HCT116 (cell line): Measurements from ENCODE around the gene STAM. TPM values are rescaled to one million over a fixed set of nuclear protein-coding genes. Genes with fewer than 3 reads are reported as not detected.

ENCODE experiments used
- ATAC-seq: fragments of 200-7000 bp; cut with Tn5 transposase; 2 replicates; pipeline ENCODE4 v1.9.1; 2020; ENCODE audit warnings: mild to moderate bottlenecking, moderate library complexity
- BruUV-seq: library from RNA; stranded (reverse); fragments of 400-500 nt; replicated peaks from 2 replicates; lab custom pipeline; 2021; lab: Mats Ljungman, UMichigan
- CTCF ChIA-PET: fragments of 300-600 bp; sonication (Branson Sonifier 250); formaldehyde crosslinking; loops from one replicate; lab custom pipeline; 2021; ENCODE audit warnings: antibody characterized with exemption; lab: Charles Lee
- POLR2A ChIA-PET: fragments of 300-600, 350-600 bp; sonication (Branson Sonifier 250); formaldehyde crosslinking; loops from one replicate; lab custom pipeline; 2021; ENCODE audit warnings: antibody characterized with exemption; lab: Charles Lee
- RAD21 ChIA-PET, 2 experiments: fragments of 300-600 bp; sonication (Branson Sonifier 250); formaldehyde crosslinking; loops; one replicate each; lab custom pipeline; 2023; ENCODE audit warnings: low total read pairs in 2 of 2; ENCODE audit not compliant: uncharacterized antibody in 2 of 2, unreplicated experiment in 2 of 2, low non-redundant PET in 1 of 2; lab: Charles Lee
- DNase-seq: peaks from one replicate; pipeline ENCODE4 v3.0.0-alpha.2; 2010; ENCODE audit warnings: low read depth, low spot score
- H2AFZ ChIP-seq: fragments of 200-600 bp; shearing (Covaris generic), sonication (generic); 2 replicates; pipeline ENCODE4 v1.6.1; 2017; ENCODE audit warnings: low read depth, mixed run types, mixed read lengths, antibody characterized with exemption, low read length; ENCODE audit not compliant: poor library complexity, severe bottlenecking
- H3K27ac ChIP-seq: 2 replicates; pipeline ENCODE4 v1.5.1; 2012; ENCODE audit warnings: low read depth, low read length
- H3K27me3 ChIP-seq: fragments of 200-600 bp; sonication (generic); 2 replicates; pipeline ENCODE4 v1.6.1; 2016; ENCODE audit warnings: mixed run types, low read length, mixed read lengths; ENCODE audit not compliant: insufficient read depth
- H3K36me3 ChIP-seq, 2 experiments: fragments of 200-500 bp in 1 of 2; fragments of 200-600 bp in 1 of 2; sonication (Bioruptor generic) in 1 of 2; sonication (generic) in 1 of 2; 2 replicates each; pipeline versions ENCODE4 v1.5.1 to v1.6.1; 2014 to 2016; ENCODE audit warnings: low read length in 2 of 2, inconsistent platforms in 1 of 2, mixed read lengths in 1 of 2, mixed run types in 1 of 2; ENCODE audit not compliant: insufficient read depth in 2 of 2, control insufficient read depth in 1 of 2
- H3K4me1 ChIP-seq, 2 experiments: fragments of 200-600 bp in 1 of 2; sonication (generic) in 1 of 2; 2 replicates each; pipeline versions ENCODE4 v1.5.1 to v1.6.1; 2012 to 2017; ENCODE audit warnings: low read length in 2 of 2, inconsistent platforms in 1 of 2, mild to moderate bottlenecking in 1 of 2, mixed read lengths in 1 of 2, mixed run types in 1 of 2, moderate library complexity in 1 of 2; ENCODE audit not compliant: insufficient read depth in 2 of 2, control insufficient read depth in 1 of 2
- H3K4me2 ChIP-seq: fragments of 200-600 bp; sonication (generic); 2 replicates; pipeline ENCODE4 v1.6.1; 2017; ENCODE audit warnings: mixed run types, low read length, mixed read lengths
- H3K4me3 ChIP-seq, 2 experiments: fragments of 200-600 bp in 1 of 2; sonication (generic) in 1 of 2; replicated peaks in 1 of 2; 2 replicates each; pipeline ENCODE4 v1.5.1; 2011 to 2016; ENCODE audit warnings: low read length in 2 of 2, control low read depth in 1 of 2, low read depth in 1 of 2, mild to moderate bottlenecking in 1 of 2, mixed read lengths in 1 of 2, mixed run types in 1 of 2
- H3K79me2 ChIP-seq: fragments of 200-600 bp; sonication (generic); 2 replicates; pipeline ENCODE4 v1.6.1; 2017; ENCODE audit warnings: mild to moderate bottlenecking, mixed run types, low read length, moderate library complexity, mixed read lengths; ENCODE audit not compliant: insufficient read depth
- H3K9ac ChIP-seq: fragments of 200-600 bp; sonication (generic); 2 replicates; pipeline ENCODE4 v1.6.1; 2016; ENCODE audit warnings: low read length, mixed read lengths
- H3K9me2 ChIP-seq: fragments of 200-600 bp; sonication (generic), shearing (Covaris generic); 2 replicates; pipeline ENCODE4 v1.6.1; 2017; ENCODE audit warnings: mixed run types, mild to moderate bottlenecking, moderate library complexity; ENCODE audit not compliant: insufficient read depth
- H3K9me3 ChIP-seq, 2 experiments: fragments of 200-500 bp in 1 of 2; fragments of 200-600 bp in 1 of 2; sonication (Bioruptor generic) in 1 of 2; sonication (generic) in 1 of 2; 2 replicates each; pipeline ENCODE4 v1.6.1; 2014 to 2017; ENCODE audit warnings: low read length in 2 of 2, mixed read lengths in 2 of 2, inconsistent platforms in 1 of 2, low read depth in 1 of 2, mild to moderate bottlenecking in 1 of 2, mixed run types in 1 of 2, moderate library complexity in 1 of 2; ENCODE audit not compliant: control insufficient read depth in 1 of 2, insufficient read depth in 1 of 2
- H4K20me1 ChIP-seq: fragments of 200-600 bp; sonication (generic), shearing (Covaris generic); 2 replicates; pipeline ENCODE4 v1.6.1; 2017; ENCODE audit warnings: mixed run types, mild to moderate bottlenecking, moderate library complexity; ENCODE audit not compliant: insufficient read depth
- ATF3 ChIP-seq: IDR thresholded peaks from 2 replicates; pipeline ENCODE4 v1.6.1; 2012
- CBX3 ChIP-seq: IDR thresholded peaks from 2 replicates; pipeline ENCODE4 v1.6.1; 2012; ENCODE audit warnings: low read depth
- CTCF ChIP-seq, 3 experiments: fragments of 200-600 bp in 1 of 3; sonication (generic) in 1 of 3; IDR thresholded peaks in 2 of 3; conservative IDR thresholded peaks in 1 of 3; 2 replicates each; pipeline ENCODE4 v1.5.1; 2012 to 2017; ENCODE audit warnings: low read depth in 2 of 3, low read length in 2 of 3, antibody characterized with exemption in 1 of 3, borderline replicate concordance in 1 of 3, control low read depth in 1 of 3, mild to moderate bottlenecking in 1 of 3, mixed read lengths in 1 of 3, mixed run types in 1 of 3, moderate library complexity in 1 of 3; ENCODE audit not compliant: insufficient read depth in 1 of 3
- EGR1 ChIP-seq: IDR thresholded peaks from 2 replicates; pipeline ENCODE4 v1.6.1; 2012; ENCODE audit warnings: low read depth
- EZH2 ChIP-seq: fragments of 200-600 bp; sonication (generic); IDR thresholded peaks from 2 replicates; pipeline ENCODE4 v1.6.1; 2017; ENCODE audit warnings: antibody characterized with exemption, mixed run types
- EZH2phosphoT487 ChIP-seq: fragments of 200-600 bp; IDR thresholded peaks from 2 replicates; pipeline ENCODE4 v1.6.1; 2018; ENCODE audit warnings: antibody characterized with exemption, borderline replicate concordance
- FOSL1 ChIP-seq: IDR thresholded peaks from 2 replicates; pipeline ENCODE4 v1.6.1; 2012; ENCODE audit warnings: low read depth
- POLR2AphosphoS5 ChIP-seq: IDR thresholded peaks from 2 replicates; pipeline ENCODE4 v1.6.1; 2011; ENCODE audit warnings: mild to moderate bottlenecking, low read depth, low read length, moderate library complexity
- SP1 ChIP-seq: IDR thresholded peaks from 2 replicates; pipeline ENCODE4 v1.6.1; 2012; ENCODE audit warnings: low read depth
- ZFX ChIP-seq: fragments of 450-650 bp; IDR thresholded peaks from 2 replicates; pipeline ENCODE4 v1.6.1; 2017
- intact Hi-C: fragments of 100-400 bp; cut with micrococcal nuclease; formaldehyde crosslinking; loops from 2 replicates; pipeline ENCODE4 v1.10.0; 2022
- total RNA-seq: library from RNA; stranded (reverse); gene quantifications from one replicate; pipeline ENCODE4 v1.2.1, GENCODE V29; 2021; ENCODE audit not compliant: unreplicated experiment

STAM gene
- total RNA-seq, 1 experiment from 2014 or later: 23.0 TPM

- ChIA-PET RAD21 (no interaction called here), POLR2A (no interaction called here), CTCF (no interaction called here)
- intact Hi-C loops: no loop called here
- no peaks in the 10 kb centered on the region for H3K9me2 ChIP-seq
- TF ChIP-seq FOSL1 (no peak), ZFX (no peak), EGR1 (no peak), CBX3 (no peak), EZH2phosphoT487 (no peak), CTCF (IDR thresholded peaks at IDR 0.05 in 2 of 3, conservative IDR thresholded peaks at IDR 0.05 in 1 of 3; ENCODE audit: borderline replicate concordance in 1 of 3, insufficient read depth in 1 of 3, low read depth in 2 of 3, low read length in 2 of 3) (no peak), POLR2AphosphoS5 (no peak), ATF3 (no peak), EZH2 (no peak), SP1 (no peak)
- H3K4me3 ChIP-seq: no peak overlapping the region
- DNase-seq: no peak
- H3K79me2 ChIP-seq: no peaks in the 10 kb centered on the region
- ATAC-seq: no peak
- no peaks in the 10 kb centered on the region for H3K36me3 ChIP-seq
- no peaks in the 10 kb centered on the region for H3K27me3 ChIP-seq
- H4K20me1 ChIP-seq: no peaks in the 10 kb centered on the region
- H3K27ac ChIP-seq: no peak overlapping the region
- H2AFZ ChIP-seq: no peak overlapping the region
- no peaks in the 10 kb centered on the region for H3K9me3 ChIP-seq
- H3K4me2 ChIP-seq: no peak overlapping the region
- BruUV-seq: no TSS peak
- H3K4me1 ChIP-seq: no peaks in the 10 kb centered on the region
- no peak overlapping the region for H3K9ac ChIP-seq
Measured at GRCh38 chr10:17731331-17732020, 87.5 kb downstream of the STAM start.
